ENCODE data around the gene TTLL10.

Gene TTLL10

DNA sequence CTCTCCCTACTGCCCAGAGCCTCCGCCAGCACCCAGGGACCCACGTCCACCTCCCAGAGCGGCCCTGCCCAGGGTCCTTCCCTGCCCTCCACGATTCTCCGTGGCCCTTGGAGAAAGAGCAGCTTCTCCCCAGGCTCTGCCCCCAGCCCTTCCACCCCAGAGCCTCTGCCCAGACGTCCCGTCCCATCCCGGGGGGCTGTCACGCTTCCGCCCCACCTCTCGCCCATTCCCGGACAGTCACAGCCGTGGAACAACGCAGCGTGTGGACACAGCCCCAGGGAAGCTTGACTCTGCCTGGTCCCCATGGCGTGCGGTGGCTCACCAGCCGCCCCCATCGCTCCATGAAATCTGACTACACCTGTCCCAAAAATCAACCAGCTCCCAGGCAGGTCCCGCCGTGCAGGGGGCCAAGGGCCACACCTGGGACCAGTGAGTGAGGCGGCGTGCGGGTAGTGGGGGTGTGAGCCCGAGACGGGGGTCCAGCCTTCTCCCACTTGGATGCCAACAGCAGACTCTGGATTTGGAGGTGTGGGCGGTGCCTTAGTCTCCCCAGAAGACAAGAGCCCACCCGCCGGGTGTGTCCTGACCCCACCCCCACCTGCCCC lies 12.5 kb upstream of the TTLL10 start:
- no peak for FAIRE-seq
- no peak for DNase-seq (ENCODE audit: insufficient read length, low spot score)
- TF ChIP-seq, protein P1, sequence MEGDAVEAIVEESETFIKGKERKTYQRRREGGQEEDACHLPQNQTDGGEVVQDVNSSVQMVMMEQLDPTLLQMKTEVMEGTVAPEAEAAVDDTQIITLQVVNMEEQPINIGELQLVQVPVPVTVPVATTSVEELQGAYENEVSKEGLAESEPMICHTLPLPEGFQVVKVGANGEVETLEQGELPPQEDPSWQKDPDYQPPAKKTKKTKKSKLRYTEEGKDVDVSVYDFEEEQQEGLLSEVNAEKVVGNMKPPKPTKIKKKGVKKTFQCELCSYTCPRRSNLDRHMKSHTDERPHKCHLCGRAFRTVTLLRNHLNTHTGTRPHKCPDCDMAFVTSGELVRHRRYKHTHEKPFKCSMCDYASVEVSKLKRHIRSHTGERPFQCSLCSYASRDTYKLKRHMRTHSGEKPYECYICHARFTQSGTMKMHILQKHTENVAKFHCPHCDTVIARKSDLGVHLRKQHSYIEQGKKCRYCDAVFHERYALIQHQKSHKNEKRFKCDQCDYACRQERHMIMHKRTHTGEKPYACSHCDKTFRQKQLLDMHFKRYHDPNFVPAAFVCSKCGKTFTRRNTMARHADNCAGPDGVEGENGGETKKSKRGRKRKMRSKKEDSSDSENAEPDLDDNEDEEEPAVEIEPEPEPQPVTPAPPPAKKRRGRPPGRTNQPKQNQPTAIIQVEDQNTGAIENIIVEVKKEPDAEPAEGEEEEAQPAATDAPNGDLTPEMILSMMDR (IDR thresholded peaks at IDR 0.05; ENCODE audit: insufficient read depth, missing control alignments): no peak

DNA sequence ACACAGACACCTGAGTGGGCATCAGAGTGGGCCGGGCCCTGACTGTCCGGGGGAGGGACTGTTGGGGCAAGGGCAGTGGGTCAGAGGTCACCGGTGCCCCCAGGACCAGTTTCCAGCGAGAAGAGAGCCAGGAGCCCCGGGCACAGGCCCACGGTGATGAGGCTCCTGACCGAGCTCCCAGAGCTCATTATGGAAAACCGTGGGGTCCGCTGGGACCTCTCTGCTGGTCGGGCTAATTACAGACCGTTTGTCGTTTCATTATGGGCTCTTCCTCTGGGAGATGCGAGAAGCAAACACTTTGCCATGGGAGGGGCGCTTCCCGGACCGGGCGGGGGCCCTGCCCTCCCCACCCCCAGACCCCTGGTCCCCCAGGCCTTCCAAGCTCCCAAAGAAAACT lies 12.0 kb upstream of the TTLL10 start:
- DNase-seq (ENCODE audit: insufficient read length, low spot score) (no peak), FAIRE-seq (no peak)
- TF ChIP-seq, protein P1 (IDR thresholded peaks at IDR 0.05; ENCODE audit: insufficient read depth, missing control alignments): no peak

DNA sequence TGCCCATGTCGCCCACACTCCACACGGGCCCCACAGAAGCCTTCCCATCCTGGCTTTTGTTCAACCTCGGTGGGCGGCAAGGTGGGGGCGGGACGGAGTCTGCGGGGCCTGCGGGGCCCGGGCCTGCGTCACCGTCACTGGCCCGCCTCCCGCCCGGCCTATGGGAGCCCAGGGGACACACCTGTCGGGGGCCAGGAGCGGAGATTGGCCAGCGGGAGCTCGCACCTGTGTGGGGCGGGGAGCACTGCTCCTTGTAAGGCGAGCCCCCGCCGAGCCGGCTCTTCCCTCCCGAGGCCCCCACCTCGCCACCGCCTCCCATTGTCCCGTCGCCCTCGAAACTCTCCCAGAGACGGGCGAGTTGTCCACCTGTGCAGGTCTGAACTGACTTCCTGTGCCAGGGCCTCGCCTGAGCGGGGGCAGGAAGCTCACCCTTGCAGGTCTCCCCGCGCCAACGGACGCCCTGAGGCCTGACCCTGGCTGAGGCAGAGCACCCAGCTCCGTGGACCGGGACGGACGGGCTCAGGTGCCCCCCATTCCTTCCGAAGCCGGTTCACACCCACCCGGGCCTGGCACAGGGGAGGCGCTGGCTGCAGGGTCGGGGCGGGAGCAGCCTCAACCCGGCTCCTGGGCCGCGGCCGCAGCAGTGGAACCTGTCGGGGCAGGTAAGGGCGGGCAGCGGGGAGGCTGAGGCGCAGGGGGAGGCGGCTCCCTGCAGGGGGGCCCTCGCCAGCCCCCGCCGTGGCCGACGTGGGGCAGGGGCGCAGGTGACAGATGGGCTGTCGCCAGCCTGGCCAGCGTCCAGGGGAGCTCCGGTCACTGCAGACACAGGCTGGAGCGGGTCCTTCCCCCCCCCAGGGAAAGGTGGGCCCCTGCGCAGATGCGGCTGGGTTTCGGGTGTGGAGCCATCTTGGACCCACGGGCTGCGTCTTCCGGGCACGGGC lies 10.8 kb upstream of the TTLL10 start:
- DNase-seq (ENCODE audit: insufficient read length, low spot score) (no peak), FAIRE-seq (no peak)
- TF ChIP-seq, protein P1 (IDR thresholded peaks at IDR 0.05; ENCODE audit: insufficient read depth, missing control alignments): no peak

DNA sequence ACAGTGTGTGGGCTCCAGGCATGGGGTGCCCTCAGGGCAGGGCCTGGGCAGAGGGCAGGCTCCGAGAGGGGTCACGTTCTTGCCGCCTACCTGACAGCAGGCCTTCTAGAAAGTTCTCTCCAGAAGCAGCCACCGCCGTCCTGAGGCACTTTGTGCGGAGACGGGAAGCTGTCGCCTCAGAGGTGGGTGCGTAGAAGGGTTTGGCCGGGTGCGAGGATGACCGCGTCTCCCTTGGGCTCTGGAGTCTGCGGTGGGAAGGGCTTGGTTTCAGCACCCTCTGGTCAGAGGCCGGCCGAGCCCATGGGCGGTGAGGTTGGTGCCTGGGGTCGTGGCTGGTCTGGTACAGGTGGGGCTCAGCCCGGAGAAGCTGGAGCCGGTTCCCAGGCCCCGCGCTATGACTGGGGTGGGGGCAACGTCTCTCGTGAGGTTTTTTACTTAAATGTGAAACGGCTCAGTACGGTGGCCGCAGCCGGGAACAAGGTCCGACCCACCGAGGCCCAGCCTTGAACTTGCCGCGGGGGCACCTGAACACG lies 10.1 kb upstream of the TTLL10 start:
- TF ChIP-seq, protein P1 (IDR thresholded peaks at IDR 0.05; ENCODE audit: insufficient read depth, missing control alignments): no peak
- DNase-seq (ENCODE audit: insufficient read length, low spot score) (no peak), FAIRE-seq (no peak)

DNA sequence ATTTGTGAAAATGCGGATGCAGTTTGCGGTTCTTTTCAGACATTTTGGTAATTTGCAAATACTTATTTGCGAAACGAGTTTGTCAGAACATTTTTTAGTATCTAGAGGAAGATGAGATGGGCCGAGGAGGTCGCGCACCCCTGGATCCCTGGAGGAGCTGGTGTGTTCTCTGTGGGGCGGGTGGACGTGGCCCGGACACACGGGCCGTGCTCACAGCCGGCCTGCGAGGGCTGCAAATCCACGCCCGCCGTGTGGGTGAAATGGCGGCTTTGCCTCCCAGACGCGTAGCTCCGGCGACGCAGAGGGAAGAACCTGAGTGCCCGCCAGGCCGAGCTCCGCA lies 9.3 kb upstream of the TTLL10 start:
- FAIRE-seq (no peak), DNase-seq (ENCODE audit: insufficient read length, low spot score) (no peak)
- TF ChIP-seq, protein P1 (IDR thresholded peaks at IDR 0.05; ENCODE audit: insufficient read depth, missing control alignments): no peak

DNA sequence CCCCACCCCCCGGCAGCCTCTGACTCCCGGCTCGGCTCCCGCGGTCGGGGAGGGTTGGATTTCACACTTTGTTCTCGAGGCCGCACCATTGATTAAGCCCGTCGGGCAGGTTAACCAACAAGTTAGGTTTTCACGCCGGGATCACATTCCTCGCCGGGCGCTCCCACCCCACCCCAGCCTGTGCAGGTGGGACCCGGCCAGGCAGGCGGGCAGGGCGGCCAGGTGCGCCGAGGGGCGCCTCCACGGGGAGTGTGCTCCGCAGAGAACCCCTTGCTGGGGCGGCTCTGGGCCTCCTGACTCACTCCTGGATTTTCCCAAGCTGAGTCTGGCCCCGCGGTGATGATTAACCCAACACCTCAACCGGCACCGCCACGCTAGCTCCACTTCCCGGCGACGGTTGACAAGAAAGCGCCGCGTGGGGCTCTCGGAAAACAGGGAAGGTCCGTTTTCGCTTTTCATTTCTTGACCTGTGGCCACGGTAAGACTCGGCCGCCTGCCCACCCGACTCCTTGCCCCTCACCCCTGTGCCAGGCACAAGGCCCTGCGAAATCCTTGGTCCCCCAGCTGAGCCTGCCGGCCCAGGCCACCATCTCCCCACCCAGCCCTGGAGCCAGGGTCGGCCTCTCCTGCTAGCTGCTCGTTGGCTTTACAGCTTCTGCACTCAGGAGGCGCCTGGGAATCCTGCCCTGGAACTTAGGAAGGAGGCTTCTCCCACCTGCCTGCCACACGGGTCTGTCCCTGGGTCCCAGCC lies 8.8 kb upstream of the TTLL10 start:
- DNase-seq (ENCODE audit: insufficient read length, low spot score) (no peak), FAIRE-seq (no peak)
- TF ChIP-seq, protein P1 (IDR thresholded peaks at IDR 0.05; ENCODE audit: insufficient read depth, missing control alignments): no peak

Data from D721Med (cell line).